K562 (cell line): Measurements from ENCODE around the gene KIF1A.
"Not testable (repeated sequence)": the region's sequence is repeated elsewhere in the genome, so short reads cannot be mapped to it uniquely, and the experiment has no call there.

Experiments
- SFPQ ChIP-seq: fragments of 200-400 bp; formaldehyde crosslinking; IDR thresholded peaks from 2 replicates; pipeline ENCODE4 v1.6.1; 2017; ENCODE audit warnings: mild to moderate bottlenecking, low read depth, low read length, moderate library complexity
- TBP ChIP-seq: optimal IDR thresholded peaks from 2 replicates; pipeline ENCODE3; 2011; ENCODE audit warnings: low read depth, low read length, improper control_type of control experiment

DNA sequence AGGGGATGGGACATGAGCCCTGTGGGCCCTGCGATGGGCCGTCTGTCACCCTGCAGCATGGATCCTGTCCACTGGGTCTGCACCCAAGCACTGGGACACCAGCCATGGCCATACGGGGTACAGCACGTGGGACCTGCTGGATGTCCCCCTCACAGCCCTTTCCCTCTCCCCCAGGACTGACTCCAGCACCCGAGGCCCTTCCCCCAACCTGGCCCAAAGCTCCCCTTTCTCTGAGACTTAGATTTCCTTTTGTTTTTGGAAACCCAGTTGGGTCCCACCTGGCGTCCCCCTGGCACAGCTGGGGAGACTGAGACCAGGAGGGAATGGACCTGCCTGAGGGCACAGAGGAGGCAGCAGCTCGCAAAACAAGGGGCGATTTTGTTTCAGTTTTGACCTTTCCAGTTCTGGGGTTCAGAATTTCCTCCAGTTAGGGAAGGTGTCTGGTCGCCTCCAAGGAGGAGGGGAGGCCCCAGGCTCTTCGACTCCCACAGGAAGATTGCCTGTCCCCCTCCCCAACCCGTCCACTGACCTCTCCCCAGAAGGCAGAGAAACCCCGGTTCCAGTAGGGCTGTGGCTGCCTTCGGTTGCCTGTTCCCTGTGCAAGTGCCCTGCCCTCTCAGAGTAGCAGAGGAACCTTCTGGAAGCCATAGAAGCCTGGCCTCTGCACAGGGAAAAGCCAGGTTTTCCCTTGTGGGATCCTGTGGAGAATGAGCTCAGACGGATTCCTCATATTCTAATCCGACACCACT is 135.9 kb downstream of the KIF1A start:
- not testable (repeated sequence) for TF ChIP-seq TBP, SFPQ
